COLO829 (cell line): ENCODE data around the gene GLRX.
"Not testable (repeated sequence)": the region's sequence is repeated elsewhere in the genome, so short reads cannot be mapped to it uniquely, and the experiment has no call there.

Experiments used
- DNase-seq: peaks from one replicate; pipeline ENCODE4 v3.0.0; 2012; ENCODE audit warnings: low spot score

Gene GLRX

GRCh38 chr5:95852567-95852966 lies 30.0 kb upstream of the GLRX start:
- DNase-seq: no peak

DNA sequence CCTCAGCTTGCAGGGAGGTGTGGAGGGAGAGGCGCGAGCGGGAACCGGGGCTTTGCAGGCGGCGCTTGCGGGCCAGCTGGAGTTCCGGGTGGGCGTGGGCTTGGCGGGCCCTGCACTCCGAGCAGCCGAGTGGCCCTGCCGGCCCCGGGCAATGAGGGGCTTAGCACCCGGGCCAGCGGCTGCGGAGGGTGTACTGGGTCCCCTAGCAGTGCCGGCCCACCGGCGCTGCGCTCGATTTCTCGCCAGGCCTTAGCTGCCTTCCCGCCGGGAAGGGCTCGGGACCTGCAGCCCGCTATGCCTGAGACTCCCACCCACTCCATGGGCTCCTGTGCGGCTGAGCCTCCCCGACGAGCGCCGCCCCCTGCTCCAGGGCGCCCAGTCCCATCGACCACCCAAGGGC lies 28.6 kb upstream of the GLRX start:
- not testable (repeated sequence) for DNase-seq

GRCh38 chr5:95850391-95850894 lies 27.9 kb upstream of the GLRX start:
- DNase-seq: no peak

DNA sequence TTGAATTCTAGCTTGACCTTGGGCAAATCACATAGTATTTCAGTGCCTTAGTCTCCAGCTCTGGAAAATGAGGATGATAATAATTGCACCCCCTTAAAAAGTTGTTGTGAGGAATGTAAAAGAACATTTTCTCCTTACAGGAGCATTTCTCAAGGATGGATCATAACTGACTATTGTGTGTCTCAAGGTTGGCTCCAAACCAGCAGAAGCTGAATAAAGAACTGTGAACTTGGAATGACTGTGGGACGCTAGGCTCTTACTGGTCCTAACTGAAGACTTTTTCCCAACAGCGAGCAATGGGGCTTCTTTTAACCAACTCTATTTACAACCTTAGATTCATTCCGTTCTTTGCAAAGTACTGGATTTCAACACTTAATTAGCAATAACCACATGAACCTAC lies 26.2 kb upstream of the GLRX start:
- no peak for DNase-seq

GRCh38 chr5:95847261-95847592 lies 24.7 kb upstream of the GLRX start:
- DNase-seq: no peak

- DNase-seq: peak; percentile 54
Measured at GRCh38 chr5:95846554-95847260, 24.2 kb upstream of the GLRX start.

DNA sequence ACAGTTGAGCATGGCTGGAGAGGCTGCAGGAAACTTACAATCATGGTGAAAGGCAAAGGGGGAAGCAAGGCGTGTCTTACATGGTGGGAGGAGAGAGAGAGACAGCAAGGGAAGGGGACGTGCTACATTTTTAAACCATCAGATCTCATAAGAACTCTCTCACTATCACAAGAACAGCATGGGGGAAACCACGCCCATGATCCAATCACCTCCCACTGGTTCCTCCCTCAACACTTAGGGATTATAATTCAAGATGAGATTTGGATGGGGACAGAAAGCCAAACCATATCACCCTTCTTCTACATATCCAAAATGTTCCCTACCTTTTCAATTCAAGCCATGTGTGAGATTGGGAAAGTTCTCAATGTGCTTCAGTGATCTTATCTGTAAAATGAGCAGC lies 22.9 kb upstream of the GLRX start:
- no peak for DNase-seq

DNA sequence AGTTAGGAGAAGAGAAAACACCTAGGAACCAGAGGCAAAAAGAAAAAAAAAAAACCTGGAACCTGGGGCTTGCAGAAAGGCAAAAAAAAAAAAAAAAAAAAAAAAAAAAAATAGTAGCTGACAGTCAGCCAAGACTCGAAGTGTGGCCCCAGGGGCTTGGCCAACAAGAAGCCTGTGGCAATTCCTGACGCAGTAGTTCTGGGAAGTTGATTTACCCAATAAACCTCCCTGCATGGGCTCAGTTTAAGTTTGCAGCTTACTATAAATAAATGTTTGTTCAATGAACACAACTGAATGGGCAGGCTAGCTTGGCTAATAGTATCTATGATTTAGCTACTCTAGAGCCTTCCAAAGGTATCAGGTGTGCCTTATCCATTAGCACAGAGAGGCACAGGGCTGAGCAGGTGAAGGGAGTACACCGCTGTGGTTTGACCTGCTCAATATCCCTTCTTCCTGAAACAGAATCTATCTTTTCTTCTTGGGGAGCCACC lies 21.3 kb upstream of the GLRX start:
- DNase-seq: no peak

DNA sequence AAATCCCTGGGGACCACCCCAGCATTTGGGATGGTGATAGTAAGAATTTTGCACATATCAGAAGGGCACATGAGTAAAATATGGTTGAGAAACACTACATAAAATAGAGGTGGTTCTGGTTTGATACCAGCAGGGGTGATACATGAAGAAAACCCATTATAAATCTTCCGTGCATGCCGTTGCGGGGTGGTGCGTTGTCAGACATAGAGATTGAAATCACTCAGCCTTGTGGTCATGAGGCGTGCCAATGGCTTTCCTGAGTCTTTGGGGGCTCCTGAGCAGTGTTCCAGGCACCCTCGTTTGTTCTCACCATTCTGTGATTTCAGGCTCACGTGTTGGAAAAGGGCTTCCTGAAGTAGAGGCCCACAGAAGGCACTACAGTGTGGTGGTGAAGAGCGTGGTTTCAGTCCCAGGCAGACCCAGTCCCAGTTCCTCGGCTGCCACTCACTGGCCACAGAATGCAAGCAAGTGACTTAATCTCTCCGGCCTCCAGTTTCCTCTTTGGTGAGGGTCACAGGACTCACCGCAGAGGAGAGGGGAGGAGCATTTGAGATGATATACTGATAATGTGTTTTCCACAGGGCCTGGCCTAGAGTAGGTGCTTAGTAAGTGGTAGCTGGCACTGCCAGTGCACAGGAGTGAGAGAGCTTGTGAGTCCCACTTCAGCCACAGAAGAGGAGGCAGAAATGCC lies 20.5 kb upstream of the GLRX start:
- no peak for DNase-seq

DNA sequence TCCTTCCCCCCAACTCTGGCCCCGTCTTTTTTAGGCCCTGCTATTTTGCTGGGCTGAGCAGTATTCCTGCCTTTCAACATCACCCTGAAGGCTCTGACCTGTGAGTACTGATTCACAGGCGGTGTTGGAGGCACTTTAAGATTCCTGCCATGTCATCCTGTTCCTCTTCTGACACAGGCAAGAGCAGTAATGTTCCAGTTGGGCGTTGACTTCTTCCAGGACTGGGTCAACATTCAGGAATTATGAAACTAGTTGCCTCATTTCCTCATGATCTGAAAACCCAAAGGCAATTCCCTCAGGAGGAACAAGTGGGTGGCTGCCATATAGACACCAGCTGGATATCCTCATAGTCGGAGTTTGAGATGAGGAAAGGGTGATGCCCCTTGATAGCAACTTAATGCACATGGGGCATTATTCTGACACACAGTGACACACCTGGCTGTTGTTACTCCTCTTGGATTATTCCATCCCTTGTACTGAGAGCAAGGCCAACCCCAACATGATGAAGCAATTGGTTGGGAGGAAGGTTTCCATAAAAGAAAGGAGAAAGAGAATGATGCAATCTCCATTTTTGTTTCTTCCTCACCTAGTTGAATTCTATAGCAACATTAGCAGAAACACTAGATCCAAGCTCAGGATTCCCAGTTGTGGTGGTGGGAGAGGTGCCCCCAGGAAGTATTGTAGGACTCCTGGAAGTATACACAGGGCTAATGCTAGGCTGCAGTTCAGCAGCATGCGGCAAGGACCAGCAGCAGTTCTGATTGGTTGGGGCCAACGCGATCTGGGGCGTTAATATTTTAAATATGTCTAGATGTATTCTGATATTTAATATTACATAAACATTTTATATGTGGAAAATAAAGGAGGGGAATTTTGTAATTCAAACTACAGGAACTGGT lies 19.6 kb upstream of the GLRX start:
- DNase-seq: no peak

- no peak for DNase-seq
Measured at GRCh38 chr5:95840956-95841705, 18.6 kb upstream of the GLRX start.

- no peak for DNase-seq
Measured at GRCh38 chr5:95839658-95840057, 17.1 kb upstream of the GLRX start.

GRCh38 chr5:95838556-95838955 lies 16.0 kb upstream of the GLRX start:
- DNase-seq: no peak

- DNase-seq: no peak
Measured at GRCh38 chr5:95838001-95838520, 15.5 kb upstream of the GLRX start.

DNA sequence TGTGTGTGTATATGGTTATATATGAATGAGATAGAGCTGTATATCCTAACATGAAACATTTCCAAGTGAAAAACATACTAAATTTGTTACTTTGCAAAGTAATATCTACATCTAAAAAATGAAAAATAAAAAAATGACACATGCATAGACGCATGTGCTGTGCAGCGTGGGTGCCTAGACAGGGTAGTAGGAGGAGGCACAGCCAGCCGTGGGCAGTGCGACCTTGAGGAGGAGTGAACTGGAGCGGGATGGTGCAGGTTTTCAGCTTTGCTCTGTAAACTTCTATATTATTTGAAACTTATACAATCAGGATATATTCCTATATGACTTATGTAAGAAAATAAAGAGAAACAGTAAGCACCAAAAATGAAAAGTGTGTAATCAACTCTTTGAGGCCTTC lies 15.0 kb upstream of the GLRX start:
- DNase-seq: no peak

GRCh38 chr5:95836971-95837370 lies 14.4 kb upstream of the GLRX start:
- not testable (repeated sequence) for DNase-seq

GRCh38 chr5:95836544-95836943 lies 14.0 kb upstream of the GLRX start:
- no peak for DNase-seq

- no peak for DNase-seq
Measured at GRCh38 chr5:95835682-95836385, 13.3 kb upstream of the GLRX start.

- no peak for DNase-seq
Measured at GRCh38 chr5:95832664-95833063, 10.1 kb upstream of the GLRX start.

DNA sequence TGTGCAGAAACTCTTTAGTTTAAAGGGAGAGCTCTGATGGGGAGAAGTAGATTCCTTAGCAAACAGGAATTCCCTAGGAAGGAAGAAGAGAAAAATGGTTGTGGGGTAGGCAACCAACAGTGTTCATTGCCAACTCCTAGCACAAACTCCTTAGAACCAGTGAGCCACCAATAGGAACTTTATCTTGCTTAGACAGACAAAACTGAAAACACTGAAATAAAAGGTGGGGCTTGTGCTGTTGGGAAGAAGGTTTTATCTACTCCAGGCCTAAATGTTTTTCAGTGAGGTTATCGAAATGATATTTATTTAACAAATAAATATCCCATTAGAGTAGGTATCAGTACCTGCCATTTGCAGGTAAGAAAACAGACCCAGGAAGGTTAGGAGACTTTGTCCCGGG lies 7.7 kb upstream of the GLRX start:
- DNase-seq: no peak

GRCh38 chr5:95827892-95828246 lies 5.3 kb upstream of the GLRX start:
- no peak for DNase-seq
